ENCODE results near the gene FMN1.

Gene FMN1

GRCh38 chr15:33124279-33124678 lies 70.2 kb downstream of the FMN1 start:
- Mint-ChIP-seq H3K27me3 (ENCODE audit: low read depth, poor library complexity) (no peaks in the 10 kb centered on the region), H3K4me3 (peak overlapping the region; percentile 27), H3K4me1 (peaks cover 71% of the 10 kb centered on the region), H3K27ac (peak overlapping the region; percentile 92), H3K36me3 (ENCODE audit: low read depth) (peaks cover 46% of the 10 kb centered on the region), H3K9me3 (peaks cover 27% of the 10 kb centered on the region)
- TF ChIP-seq CTCF (IDR thresholded peaks at IDR 0.05), result no peak
- no peak for DNase-seq

DNA sequence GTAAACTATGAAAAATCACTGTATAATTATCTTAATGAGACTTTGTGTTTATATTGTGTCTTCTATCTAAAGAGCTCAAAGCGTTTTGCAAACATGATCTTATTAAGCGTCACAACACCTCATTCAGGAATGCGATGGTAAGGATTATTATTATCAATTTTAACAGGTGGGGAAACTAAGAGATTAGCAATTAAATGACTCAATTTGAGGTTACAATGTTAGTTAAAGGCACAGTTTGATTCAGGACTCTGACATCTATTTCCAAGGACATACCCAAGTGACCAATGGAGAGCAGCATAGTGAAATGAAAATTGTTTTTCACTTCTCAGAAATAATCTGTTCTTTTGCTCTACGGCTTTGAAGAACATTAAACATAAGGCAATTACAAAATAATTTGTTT lies 74.6 kb downstream of the FMN1 start:
- Mint-ChIP-seq H3K9me3 (peaks cover 36% of the 10 kb centered on the region), H3K27me3 (ENCODE audit: low read depth, poor library complexity) (no peaks in the 10 kb centered on the region), H3K4me1 (peaks cover 52% of the 10 kb centered on the region), H3K4me3 (no peak overlapping the region), H3K36me3 (ENCODE audit: low read depth) (peaks cover 55% of the 10 kb centered on the region), H3K27ac (no peak overlapping the region)
- no peak for DNase-seq
- no peak for TF ChIP-seq CTCF (IDR thresholded peaks at IDR 0.05)

- peaks cover 52% of the 10 kb centered on the region for H3K4me1 Mint-ChIP-seq
- H3K9me3 Mint-ChIP-seq, result peaks cover 36% of the 10 kb centered on the region
- no peak overlapping the region for H3K4me3 Mint-ChIP-seq
- no peak for TF ChIP-seq CTCF (IDR thresholded peaks at IDR 0.05)
- H3K27me3 Mint-ChIP-seq (ENCODE audit: low read depth, poor library complexity), result no peaks in the 10 kb centered on the region
- H3K27ac Mint-ChIP-seq, result peak overlapping the region; percentile 46
- peaks cover 60% of the 10 kb centered on the region for H3K36me3 Mint-ChIP-seq (ENCODE audit: low read depth)
- no peak for DNase-seq
Measured at GRCh38 chr15:33119273-33119672, 75.2 kb downstream of the FMN1 start.

DNA sequence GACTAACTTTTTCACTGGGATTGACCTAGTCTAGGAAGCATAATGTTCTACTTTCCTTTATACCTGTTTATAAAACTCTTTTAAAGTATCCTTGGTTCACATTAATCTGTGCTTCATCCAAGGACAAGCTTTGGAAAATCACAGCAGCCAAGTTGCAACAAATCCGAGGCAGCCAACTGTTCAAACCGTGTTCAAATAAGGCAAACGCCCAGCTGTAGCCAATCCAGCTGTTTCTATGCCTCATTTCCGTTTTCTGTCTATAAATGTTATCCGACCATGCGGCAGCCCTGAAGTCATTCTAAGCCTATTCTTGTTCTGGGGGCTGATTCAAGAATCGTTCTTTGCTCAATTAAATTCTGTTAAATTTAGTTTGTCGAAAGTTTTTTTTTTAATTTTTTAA lies 78.3 kb downstream of the FMN1 start:
- H3K4me1 Mint-ChIP-seq, result peaks cover 68% of the 10 kb centered on the region
- H3K9me3 Mint-ChIP-seq, result peaks cover 16% of the 10 kb centered on the region
- H3K27ac Mint-ChIP-seq, result no peak overlapping the region
- DNase-seq, result no peak
- no peak overlapping the region for H3K4me3 Mint-ChIP-seq
- peaks cover 38% of the 10 kb centered on the region for H3K36me3 Mint-ChIP-seq (ENCODE audit: low read depth)
- no peaks in the 10 kb centered on the region for H3K27me3 Mint-ChIP-seq (ENCODE audit: low read depth, poor library complexity)
- TF ChIP-seq CTCF (IDR thresholded peaks at IDR 0.05), result no peak

DNA sequence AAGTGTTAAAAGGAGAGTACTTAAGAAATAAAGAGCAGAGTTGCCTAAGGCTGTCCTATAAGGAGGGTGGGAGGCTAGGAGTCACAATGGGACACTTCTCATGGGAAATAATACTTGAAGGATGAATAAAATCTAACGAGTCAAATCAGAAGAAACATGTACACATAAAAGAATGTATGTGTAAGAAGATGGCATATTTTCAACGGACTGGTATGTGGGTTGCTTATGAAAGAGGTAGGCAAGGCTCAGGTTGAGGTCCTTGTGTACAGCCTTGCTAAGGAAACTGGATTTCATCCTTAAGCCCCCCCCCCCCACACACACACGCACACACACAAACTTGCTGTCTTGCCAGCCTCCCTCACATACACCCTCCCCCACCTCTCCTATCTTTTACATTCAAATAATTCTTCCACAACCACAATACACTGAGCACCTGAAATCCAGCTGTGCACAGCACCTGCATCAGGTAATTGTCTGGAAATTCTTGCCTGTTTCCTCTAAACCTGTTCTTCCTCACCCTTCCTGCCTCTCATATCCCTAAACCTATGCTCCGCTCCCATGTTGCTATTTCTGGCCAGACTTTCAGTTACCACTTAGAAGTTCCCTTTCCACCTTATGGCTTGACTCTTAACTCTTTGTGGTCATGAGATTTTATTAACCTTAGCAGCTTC lies 79.2 kb downstream of the FMN1 start:
- peaks cover 16% of the 10 kb centered on the region for H3K9me3 Mint-ChIP-seq
- H3K4me1 Mint-ChIP-seq, result peaks cover 67% of the 10 kb centered on the region
- DNase-seq, result no peak
- no peak for TF ChIP-seq CTCF (IDR thresholded peaks at IDR 0.05)
- H3K36me3 Mint-ChIP-seq (ENCODE audit: low read depth), result peaks cover 33% of the 10 kb centered on the region
- H3K4me3 Mint-ChIP-seq, result no peak overlapping the region
- peak overlapping the region; percentile 0 for H3K27ac Mint-ChIP-seq
- H3K27me3 Mint-ChIP-seq (ENCODE audit: low read depth, poor library complexity), result no peaks in the 10 kb centered on the region

DNA sequence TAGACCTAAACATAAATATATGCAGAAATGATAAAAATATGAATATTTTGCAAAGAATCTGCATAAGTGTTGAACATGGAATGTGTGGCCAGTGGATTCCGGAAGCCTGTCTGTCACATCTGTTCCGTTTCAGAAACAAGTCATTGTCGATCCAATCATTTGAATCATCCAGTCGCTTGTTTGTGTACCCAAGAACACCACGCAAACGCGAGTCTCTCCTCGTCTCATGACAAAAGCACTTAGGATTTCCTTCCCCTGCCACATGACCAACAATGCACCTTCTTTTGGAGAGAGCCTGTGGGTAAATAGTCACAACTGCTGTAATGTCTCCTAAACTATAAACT lies 80.2 kb downstream of the FMN1 start:
- Mint-ChIP-seq H3K36me3 (ENCODE audit: low read depth) (peaks cover 26% of the 10 kb centered on the region), H3K9me3 (peaks cover 16% of the 10 kb centered on the region), H3K27me3 (ENCODE audit: low read depth, poor library complexity) (no peaks in the 10 kb centered on the region), H3K4me1 (peaks cover 64% of the 10 kb centered on the region), H3K27ac (no peak overlapping the region), H3K4me3 (no peak overlapping the region)
- TF ChIP-seq CTCF (IDR thresholded peaks at IDR 0.05), result no peak
- no peak for DNase-seq

All from nephron progenitor cell (in vitro differentiated cells).